Kidney epithelial cell (primary cell): ENCODE measurements around the gene CHD6. TPM values are rescaled to one million over a fixed set of nuclear protein-coding genes. Genes with fewer than 3 reads are reported as not detected.

Experiments used
- DNase-seq: peaks from one replicate; pipeline ENCODE4 v3.0.0-alpha.2; 2010; ENCODE audit warnings: low read depth
- H3K27me3 ChIP-seq: 2 replicates; pipeline ENCODE4 v1.6.0; 2011; ENCODE audit warnings: low read length; ENCODE audit not compliant: control insufficient read depth, insufficient read depth
- H3K36me3 ChIP-seq: 2 replicates; pipeline ENCODE4 v1.5.1; 2011; ENCODE audit warnings: low read length; ENCODE audit not compliant: control insufficient read depth, insufficient read depth
- H3K4me3 ChIP-seq: 2 replicates; pipeline ENCODE4 v1.5.1; 2011; ENCODE audit warnings: low read depth, mild to moderate bottlenecking, control low read depth, low read length
- total RNA-seq: library from RNA; depleted of rRNA; stranded (reverse); fragments of >200 nt; gene quantifications from 2 replicates; pipeline ENCODE4 v1.2.3, GENCODE V29; 2015
- TF ChIP-seq, protein P1 (sequence below): IDR thresholded peaks from 2 replicates; pipeline ENCODE4 v1.5.1; 2011; ENCODE audit warnings: mild to moderate bottlenecking, moderate library complexity, low read length, control low read depth, inconsistent platforms; ENCODE audit not compliant: insufficient read depth, poor library complexity, severe bottlenecking

CHD6 gene
- total RNA-seq, 1 donor from 2014 or later = 19.6 TPM

DNA sequence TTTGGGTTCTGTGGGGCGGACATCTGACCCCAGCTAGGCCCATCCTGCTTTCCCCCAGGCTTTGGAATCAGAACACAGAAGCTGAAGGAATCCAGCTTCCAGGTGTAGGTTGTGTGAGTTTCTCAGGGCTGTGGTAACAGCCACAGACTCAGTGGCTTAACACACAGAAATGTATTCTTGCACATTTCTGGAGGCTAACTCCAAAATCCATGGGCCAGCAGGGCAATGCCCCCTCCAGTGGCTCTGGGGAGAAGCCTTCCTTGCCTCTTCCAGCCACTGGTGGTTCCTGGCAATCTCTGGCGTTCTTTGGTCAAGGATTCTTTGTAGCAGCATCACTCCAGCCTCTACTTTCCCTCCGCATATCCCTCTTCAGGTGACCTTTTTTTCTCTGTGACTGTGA lies 250.2 kb downstream of the CHD6 start:
- H3K27me3 ChIP-seq = peaks cover 50% of the 10 kb centered on the region
- TF ChIP-seq, protein P1, sequence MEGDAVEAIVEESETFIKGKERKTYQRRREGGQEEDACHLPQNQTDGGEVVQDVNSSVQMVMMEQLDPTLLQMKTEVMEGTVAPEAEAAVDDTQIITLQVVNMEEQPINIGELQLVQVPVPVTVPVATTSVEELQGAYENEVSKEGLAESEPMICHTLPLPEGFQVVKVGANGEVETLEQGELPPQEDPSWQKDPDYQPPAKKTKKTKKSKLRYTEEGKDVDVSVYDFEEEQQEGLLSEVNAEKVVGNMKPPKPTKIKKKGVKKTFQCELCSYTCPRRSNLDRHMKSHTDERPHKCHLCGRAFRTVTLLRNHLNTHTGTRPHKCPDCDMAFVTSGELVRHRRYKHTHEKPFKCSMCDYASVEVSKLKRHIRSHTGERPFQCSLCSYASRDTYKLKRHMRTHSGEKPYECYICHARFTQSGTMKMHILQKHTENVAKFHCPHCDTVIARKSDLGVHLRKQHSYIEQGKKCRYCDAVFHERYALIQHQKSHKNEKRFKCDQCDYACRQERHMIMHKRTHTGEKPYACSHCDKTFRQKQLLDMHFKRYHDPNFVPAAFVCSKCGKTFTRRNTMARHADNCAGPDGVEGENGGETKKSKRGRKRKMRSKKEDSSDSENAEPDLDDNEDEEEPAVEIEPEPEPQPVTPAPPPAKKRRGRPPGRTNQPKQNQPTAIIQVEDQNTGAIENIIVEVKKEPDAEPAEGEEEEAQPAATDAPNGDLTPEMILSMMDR = no peak
- no peak for DNase-seq

DNA sequence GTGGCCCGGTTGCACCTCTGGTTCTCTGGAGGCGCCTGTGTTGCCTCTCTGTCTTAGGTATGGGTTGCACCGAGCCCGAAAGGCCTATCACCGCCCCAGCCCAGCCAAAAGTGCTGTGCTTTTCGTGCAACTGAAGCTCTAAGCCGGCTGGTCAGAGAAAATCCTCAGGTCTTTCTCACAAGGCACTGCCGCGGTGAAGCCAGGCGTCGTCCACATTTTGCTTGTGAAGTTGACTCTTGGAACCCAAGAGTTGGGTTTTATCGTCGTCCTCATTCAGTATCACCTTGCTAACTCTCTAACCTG lies 250.8 kb downstream of the CHD6 start:
- no peak for DNase-seq
- H3K36me3 ChIP-seq = no peaks in the 10 kb centered on the region
- TF ChIP-seq, protein P1 = no peak
- no peak overlapping the region for H3K4me3 ChIP-seq
- peaks cover 52% of the 10 kb centered on the region for H3K27me3 ChIP-seq

More for the DNA sequence above, 250.2 kb downstream of the CHD6 start:
- no peak overlapping the region for H3K4me3 ChIP-seq
- H3K36me3 ChIP-seq = no peaks in the 10 kb centered on the region

DNA sequence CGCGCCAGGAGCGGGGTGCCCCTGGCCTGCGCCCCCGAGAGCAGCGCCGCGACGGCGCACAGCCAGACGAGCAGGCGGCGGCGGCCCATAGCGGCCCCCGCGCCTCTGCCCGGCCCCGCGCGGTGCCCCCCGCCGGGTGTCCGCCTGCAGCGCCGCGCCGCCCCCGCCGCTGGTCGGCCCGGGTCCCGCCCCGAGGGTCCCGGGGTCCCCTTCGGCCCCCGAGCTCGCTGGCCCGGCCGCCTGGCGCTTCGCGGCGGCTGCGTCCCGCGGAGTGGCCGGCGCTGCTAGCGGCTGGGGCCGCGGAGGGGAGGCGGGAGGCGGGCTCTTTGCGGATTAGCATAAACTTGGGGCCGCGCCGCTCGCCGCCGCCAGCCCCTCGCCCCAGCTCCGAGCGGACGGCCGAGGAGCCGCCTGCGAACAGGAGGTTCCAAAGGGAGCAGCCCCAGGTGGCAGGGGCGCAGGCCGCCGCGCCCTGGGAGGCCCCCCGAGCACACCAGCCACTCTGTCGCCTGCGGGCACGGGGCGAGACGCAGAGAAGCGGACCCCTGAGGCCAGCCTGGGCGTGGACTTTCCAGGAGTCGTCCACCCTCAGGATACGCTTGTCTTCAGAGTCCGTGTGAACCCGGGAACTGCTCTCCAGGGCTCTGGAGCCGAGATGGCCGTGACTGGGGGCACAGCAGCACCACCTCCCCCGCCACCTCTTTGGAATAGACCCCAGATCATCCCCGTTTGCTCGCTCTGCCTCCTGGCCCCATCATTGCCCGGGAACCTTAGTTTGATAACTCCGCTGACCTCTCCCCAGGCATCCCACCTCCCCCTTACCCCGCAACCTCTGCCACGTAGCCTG lies 251.4 kb downstream of the CHD6 start, which contains the start of gene EMILIN3:
TSS of gene EMILIN3 (minus strand) at position 273 of the 847 bp plus-strand sequence. CDS start at position 89, 184 bp downstream.
- H3K4me3 ChIP-seq = no peak within 1 kb of the TSS
- DNase-seq = no peak
- H3K36me3 ChIP-seq = no peaks in the 10 kb centered on the region
- TF ChIP-seq, protein P1 = no peak
- peaks cover 50% of the 10 kb centered on the region for H3K27me3 ChIP-seq

- TF ChIP-seq, protein P1 = no peak
- H3K36me3 ChIP-seq = no peaks in the 10 kb centered on the region
- no peak for DNase-seq
- H3K27me3 ChIP-seq = peaks cover 49% of the 10 kb centered on the region
- H3K4me3 ChIP-seq = no peak overlapping the region
These were observed 252.2 kb downstream of the CHD6 start for GRCh38 chr20:41365777-41366545.

DNA sequence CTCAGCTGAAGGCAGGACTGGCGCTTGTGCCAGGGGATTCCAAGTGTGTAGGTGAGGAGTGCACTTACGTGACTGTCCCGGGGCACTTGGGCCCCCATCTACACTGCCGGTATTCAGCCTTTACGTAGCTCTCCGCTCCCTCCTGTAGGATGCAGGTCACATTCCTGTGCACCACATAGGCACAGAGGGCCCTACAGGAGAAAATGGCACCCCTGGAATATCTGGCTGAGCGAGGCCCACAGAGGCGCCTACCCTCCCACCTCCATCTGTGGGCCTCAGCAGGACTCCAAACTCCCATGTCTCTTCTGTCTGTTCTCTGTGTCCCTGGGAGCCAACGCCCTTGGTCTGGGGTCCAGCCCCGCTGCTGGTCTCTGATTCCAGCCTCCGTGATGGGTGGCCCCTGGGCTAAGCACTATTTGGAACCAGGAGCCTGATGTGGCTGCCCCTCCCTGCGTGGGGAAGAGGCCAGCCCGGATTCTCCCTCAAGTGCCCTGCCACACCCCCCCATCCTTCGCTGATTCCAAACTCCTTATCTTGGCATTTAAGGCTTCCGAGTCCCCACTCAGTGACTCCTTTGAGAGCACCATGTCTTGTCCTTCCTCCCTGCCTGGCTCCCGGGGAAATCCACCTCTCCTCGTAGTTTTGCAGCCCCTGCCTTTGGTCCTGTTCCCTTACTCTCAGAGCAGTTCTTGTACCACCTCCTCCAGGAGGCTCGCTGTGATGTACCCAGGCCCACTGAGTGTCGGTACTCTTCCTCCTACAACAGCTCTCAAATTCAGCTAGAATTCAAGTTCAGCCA lies 253.0 kb downstream of the CHD6 start:
- no peak for DNase-seq
- no peak overlapping the region for H3K4me3 ChIP-seq

More for the DNA sequence above, 253.0 kb downstream of the CHD6 start:
- TF ChIP-seq, protein P1 = no peak
- H3K36me3 ChIP-seq = no peaks in the 10 kb centered on the region
- peaks cover 48% of the 10 kb centered on the region for H3K27me3 ChIP-seq
